Suprapubic skin (tissue), 4 donors: Measurements from ENCODE around the gene ZNF444. TPM values are rescaled to one million over a fixed set of nuclear protein-coding genes. Genes with fewer than 3 reads are reported as not detected.
"Not testable (repeated sequence)": the region's sequence is repeated elsewhere in the genome, so short reads cannot be mapped to it uniquely, and the experiment has no call there.

Experiments used
- DNase-seq, 2 donors: peaks; one replicate each; pipeline ENCODE4 v3.0.0-alpha.2; 2019; ENCODE audit warnings: low spot score in 2 of 2
- H3K27ac ChIP-seq: fragments of 200-600 bp; sonication (generic); one replicate; pipeline ENCODE4 v1.5.1; 2019
- H3K27me3 ChIP-seq: fragments of 200-600 bp; sonication (generic); one replicate; pipeline ENCODE4 v1.5.1; 2019
- H3K36me3 ChIP-seq: fragments of 200-600 bp; sonication (generic); one replicate; pipeline ENCODE4 v1.5.1; 2019
- H3K4me1 ChIP-seq: fragments of 200-600 bp; sonication (generic); one replicate; pipeline ENCODE4 v1.5.1; 2019
- H3K4me3 ChIP-seq: fragments of 200-600 bp; sonication (generic); one replicate; pipeline ENCODE4 v1.5.1; 2019; ENCODE audit warnings: mild to moderate bottlenecking
- H3K9me3 ChIP-seq: fragments of 200-600 bp; sonication (generic); one replicate; pipeline ENCODE4 v1.5.1; 2019
- EP300 ChIP-seq: sonication (generic); formaldehyde crosslinking; IDR thresholded peaks from one replicate; pipeline ENCODE4 v1.6.1; 2017; ENCODE audit warnings: antibody characterized with exemption
- POLR2A ChIP-seq, 2 donors: fragments of 450-650 bp; IDR thresholded peaks; one replicate each; pipeline ENCODE4 v1.6.1; 2017; ENCODE audit warnings: antibody characterized with exemption in 2 of 2, mild to moderate bottlenecking in 2 of 2, moderate library complexity in 2 of 2
- POLR2AphosphoS5 ChIP-seq, 3 donors: sonication (generic); formaldehyde crosslinking; IDR thresholded peaks; one replicate each; pipeline ENCODE4 v1.6.1; 2017; ENCODE audit warnings: antibody characterized with exemption in 3 of 3
- WGBS: methylation state at CpG from one replicate; pipeline ENCODE4 v1.1.5; 2018; 5-methylcytosine and 5-hydroxymethylcytosine counted together
- total RNA-seq, 4 donors: library from RNA; depleted of rRNA; stranded (reverse); fragments of >200 nt; gene quantifications; one replicate each; pipeline ENCODE4 v1.1.0, GENCODE V29; 2016
- TF ChIP-seq, protein P1 (sequence below), 2 donors: fragments of 200-600 bp in 1 of 2; fragments of 450-650 bp in 1 of 2; sonication (generic) in 1 of 2; IDR thresholded peaks; one replicate each; pipeline ENCODE4 v1.5.1; 2016 to 2019; ENCODE audit warnings: antibody characterized with exemption in 2 of 2, mild to moderate bottlenecking in 1 of 2, moderate library complexity in 1 of 2

ZNF444 gene
- total RNA-seq, 4 donors from 2014 or later: 12.9 to 34.8 (median 21.2) TPM

DNA sequence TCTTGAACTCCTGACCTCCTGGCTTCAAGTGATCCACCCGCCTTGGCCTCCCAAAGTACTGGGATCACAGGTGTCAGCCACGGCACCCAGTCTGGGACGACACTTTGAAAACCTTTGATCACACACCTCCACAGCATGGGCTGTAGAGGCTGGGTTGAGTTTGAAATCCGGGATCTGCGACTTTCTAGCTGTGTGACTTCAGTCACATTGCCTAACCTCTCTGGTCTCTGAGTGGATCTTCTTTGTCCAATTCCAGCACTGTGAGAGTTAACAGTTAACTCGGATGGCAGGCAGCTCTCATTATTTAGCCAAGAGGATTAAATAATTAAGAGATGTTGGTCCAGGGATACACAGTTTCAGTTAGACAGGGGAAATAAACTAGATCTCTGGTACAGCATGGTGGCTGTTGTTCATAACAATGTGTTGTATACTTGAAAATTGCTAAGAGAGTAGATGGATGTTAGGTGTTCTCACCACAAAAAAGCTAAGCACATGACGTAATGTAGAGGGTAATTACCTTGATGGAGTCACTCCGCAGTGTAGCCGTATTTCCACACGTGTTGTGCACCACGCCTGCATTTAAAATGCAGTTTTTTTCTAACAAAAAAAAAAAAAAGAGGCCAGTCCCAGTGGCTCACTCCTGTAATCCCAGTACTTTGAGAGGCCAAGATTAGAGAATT lies 36.6 kb downstream of the ZNF444 start:
- Histone ChIP-seq H3K27me3 (peaks cover 38% of the 10 kb centered on the region), H3K9me3 (no peaks in the 10 kb centered on the region), H3K4me1 (no peaks in the 10 kb centered on the region), H3K4me3 (no peak overlapping the region), H3K36me3 (no peaks in the 10 kb centered on the region), H3K27ac (no peak overlapping the region)
- 62% methylated on average over 11 of the region's 11 CpGs for WGBS
- DNase-seq: no peak
- TF ChIP-seq, protein P1, sequence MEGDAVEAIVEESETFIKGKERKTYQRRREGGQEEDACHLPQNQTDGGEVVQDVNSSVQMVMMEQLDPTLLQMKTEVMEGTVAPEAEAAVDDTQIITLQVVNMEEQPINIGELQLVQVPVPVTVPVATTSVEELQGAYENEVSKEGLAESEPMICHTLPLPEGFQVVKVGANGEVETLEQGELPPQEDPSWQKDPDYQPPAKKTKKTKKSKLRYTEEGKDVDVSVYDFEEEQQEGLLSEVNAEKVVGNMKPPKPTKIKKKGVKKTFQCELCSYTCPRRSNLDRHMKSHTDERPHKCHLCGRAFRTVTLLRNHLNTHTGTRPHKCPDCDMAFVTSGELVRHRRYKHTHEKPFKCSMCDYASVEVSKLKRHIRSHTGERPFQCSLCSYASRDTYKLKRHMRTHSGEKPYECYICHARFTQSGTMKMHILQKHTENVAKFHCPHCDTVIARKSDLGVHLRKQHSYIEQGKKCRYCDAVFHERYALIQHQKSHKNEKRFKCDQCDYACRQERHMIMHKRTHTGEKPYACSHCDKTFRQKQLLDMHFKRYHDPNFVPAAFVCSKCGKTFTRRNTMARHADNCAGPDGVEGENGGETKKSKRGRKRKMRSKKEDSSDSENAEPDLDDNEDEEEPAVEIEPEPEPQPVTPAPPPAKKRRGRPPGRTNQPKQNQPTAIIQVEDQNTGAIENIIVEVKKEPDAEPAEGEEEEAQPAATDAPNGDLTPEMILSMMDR (IDR thresholded peaks at IDR 0.05): no peak
- TF ChIP-seq POLR2A (IDR thresholded peaks at IDR 0.05) (no peak), EP300 (no peak), POLR2AphosphoS5 (IDR thresholded peaks at IDR 0.05) (no peak)

DNA sequence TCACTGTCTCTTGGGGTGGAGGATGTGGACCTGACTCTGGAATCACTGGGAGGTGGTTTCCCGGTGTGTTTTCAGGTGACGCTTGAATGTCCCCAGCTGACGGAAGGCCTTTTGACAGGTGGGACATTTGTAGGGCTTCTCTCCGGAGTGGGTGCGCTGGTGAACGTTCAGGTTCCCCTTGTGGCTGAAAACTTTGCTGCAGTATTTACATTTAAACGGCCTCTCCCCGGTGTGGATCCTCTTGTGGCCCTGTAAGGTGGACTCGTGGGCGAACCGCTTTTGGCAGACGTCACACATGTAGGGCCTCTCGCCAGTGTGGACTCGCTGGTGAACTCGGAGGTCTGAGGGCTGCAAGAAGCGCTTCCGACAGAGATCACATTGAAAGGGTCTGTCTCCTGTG lies 48.7 kb downstream of the ZNF444 start:
- no peak for DNase-seq

DNA sequence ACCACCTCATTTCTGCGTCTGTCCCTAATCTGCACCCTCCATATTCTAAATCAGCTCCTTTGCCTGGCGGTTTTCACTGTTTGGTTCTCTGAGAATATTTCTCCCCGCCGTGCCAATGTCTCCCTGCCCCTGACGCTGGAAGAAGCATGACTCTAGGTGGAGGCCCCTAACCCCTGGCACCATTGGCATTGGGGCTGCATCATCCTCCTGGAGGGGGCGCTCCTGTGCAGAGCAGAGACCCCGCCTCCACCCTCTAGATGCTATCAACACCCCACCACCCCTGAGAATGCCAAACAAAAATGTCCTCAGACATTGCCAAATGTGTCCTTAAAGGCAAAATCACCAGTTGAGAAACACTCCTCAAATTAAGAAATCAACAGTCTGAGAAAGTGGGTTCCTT lies 50.0 kb downstream of the ZNF444 start:
- 74% methylated on average over 7 of the region's 7 CpGs for WGBS
- no peaks in the 10 kb centered on the region for H3K9me3 ChIP-seq
- no peak for TF ChIP-seq POLR2A (IDR thresholded peaks at IDR 0.05)
- no peak for TF ChIP-seq POLR2AphosphoS5 (IDR thresholded peaks at IDR 0.05)
- TF ChIP-seq, protein P1 (IDR thresholded peaks at IDR 0.05): no peak
- no peak for TF ChIP-seq EP300

More for the DNA sequence above, 48.7 kb downstream of the ZNF444 start:
- Histone ChIP-seq H3K27me3 (peaks cover 4% of the 10 kb centered on the region), H3K36me3 (no peaks in the 10 kb centered on the region), H3K9me3 (no peaks in the 10 kb centered on the region), H3K27ac (no peak overlapping the region), H3K4me3 (no peak overlapping the region), H3K4me1 (no peaks in the 10 kb centered on the region)
- no peak for TF ChIP-seq EP300
- no peak for TF ChIP-seq POLR2AphosphoS5 (IDR thresholded peaks at IDR 0.05)
- 80% methylated on average over 17 of the region's 17 CpGs for WGBS

DNA sequence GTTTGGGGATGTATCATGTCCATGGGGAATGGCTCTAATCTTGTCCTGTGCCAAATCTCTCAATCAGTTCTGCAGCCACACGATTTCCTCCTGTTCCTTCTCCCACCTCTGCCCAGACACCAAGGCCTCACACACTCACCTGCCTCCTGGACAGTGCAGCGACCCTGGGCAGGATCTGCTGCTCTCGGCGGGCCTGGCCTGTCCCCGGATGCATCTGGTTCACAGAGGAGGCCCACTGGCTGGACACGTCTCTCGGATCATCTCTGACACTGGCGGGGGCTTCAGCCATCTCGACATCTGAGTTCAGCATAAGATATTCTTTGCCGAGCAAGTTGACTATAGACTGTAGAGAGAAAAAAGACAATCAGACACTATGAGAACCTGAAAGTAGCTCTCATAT lies 50.6 kb downstream of the ZNF444 start:
- TF ChIP-seq POLR2AphosphoS5 (IDR thresholded peaks at IDR 0.05) (no peak), EP300 (no peak), POLR2A (IDR thresholded peaks at IDR 0.05) (no peak)
- TF ChIP-seq, protein P1 (IDR thresholded peaks at IDR 0.05): no peak
- H3K27ac ChIP-seq: no peak overlapping the region
- H3K4me1 ChIP-seq: no peaks in the 10 kb centered on the region
- 80% methylated on average over 10 of the region's 10 CpGs for WGBS
- H3K27me3 ChIP-seq: peaks cover 3% of the 10 kb centered on the region
- DNase-seq: no peak
- H3K9me3 ChIP-seq: no peaks in the 10 kb centered on the region
- H3K36me3 ChIP-seq: no peaks in the 10 kb centered on the region
- no peak overlapping the region for H3K4me3 ChIP-seq

More for the DNA sequence above, 50.0 kb downstream of the ZNF444 start:
- Histone ChIP-seq H3K27me3 (peaks cover 4% of the 10 kb centered on the region), H3K27ac (no peak overlapping the region), H3K4me3 (no peak overlapping the region), H3K36me3 (no peaks in the 10 kb centered on the region), H3K4me1 (no peaks in the 10 kb centered on the region)
- DNase-seq: no peak

DNA sequence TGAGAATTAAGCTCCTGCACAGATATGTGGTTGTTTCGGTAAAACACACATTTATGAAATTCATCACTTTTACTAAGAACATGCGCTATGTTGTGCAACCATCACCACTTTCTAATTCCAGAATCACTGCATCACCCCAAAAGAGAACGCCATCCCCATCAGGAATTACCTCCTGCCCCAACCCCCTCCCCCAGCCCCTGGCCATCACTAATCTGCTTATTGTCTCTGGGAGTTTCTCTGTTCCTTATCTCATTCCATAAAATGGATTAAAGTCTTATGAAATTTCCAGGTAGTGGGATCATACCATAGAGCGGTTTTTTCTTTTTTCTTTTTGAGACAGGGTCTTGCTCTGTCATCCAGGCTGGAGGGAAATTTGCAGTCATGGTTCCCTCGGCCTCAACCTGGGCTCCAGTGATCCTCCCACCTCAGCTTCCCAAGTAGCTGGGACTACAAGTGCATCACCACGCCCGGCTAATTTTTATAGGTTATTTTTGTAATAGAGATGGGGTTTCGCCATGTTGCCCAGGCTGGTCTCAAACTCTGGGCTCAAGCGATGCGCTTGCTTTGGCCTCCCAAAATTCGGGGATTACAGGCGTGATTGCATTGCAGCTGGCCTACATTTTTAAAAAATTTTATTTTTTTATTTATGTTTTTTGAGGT lies 53.0 kb downstream of the ZNF444 start:
- Histone ChIP-seq H3K4me1 (no peaks in the 10 kb centered on the region), H3K27me3 (no peaks in the 10 kb centered on the region), H3K27ac (no peak overlapping the region), H3K4me3 (no peak overlapping the region), H3K9me3 (no peaks in the 10 kb centered on the region), H3K36me3 (no peaks in the 10 kb centered on the region)
- WGBS: 89% methylated on average over 12 of the region's 12 CpGs
- TF ChIP-seq POLR2A (IDR thresholded peaks at IDR 0.05): no peak
- TF ChIP-seq POLR2AphosphoS5 (IDR thresholded peaks at IDR 0.05): no peak
- TF ChIP-seq EP300: no peak
- TF ChIP-seq, protein P1 (IDR thresholded peaks at IDR 0.05): no peak
- DNase-seq: no peak

DNA sequence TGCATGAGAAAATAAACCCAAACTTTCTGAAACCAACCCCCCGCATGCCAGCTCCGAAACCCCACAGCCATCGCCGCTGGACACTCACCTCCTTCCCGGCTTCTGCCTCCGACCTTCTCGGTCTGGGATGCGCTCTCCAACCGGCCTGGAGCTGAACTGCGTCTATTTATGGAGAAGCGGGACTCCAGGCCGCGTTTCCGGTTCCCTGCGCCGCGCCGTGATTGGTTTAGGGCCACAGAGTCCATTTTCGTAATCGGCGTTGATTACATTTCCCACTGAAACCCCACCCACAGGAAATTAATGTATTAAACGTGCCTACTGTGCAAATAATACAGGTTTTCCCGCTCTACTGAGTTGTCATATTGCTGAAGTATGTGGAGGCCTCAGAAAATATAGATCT lies 56.6 kb downstream of the ZNF444 start, which contains the start of gene ZSCAN5B:
Gene ZSCAN5B (minus strand): TSS at position 138 of the 400 bp plus-strand sequence. CDS start 4,731 bp downstream, outside the sequence.
- not testable (repeated sequence) for H3K27me3 ChIP-seq, H3K36me3 ChIP-seq, DNase-seq, H3K9me3 ChIP-seq, H3K4me3 ChIP-seq, H3K4me1 ChIP-seq, H3K27ac ChIP-seq
- WGBS: 81% methylated on average over 21 of the region's 23 CpGs
